GM18909 (cell line): ENCODE results near the gene SSNA1.

ENCODE experiments used
- ATAC-seq: cut with Tn5 transposase; IDR thresholded peaks from one replicate; pipeline ENCODE4 v1.9.1; 2021; ENCODE audit warnings: mild to moderate bottlenecking; ENCODE audit not compliant: unreplicated experiment, poor library complexity

The SSNA1 gene

DNA sequence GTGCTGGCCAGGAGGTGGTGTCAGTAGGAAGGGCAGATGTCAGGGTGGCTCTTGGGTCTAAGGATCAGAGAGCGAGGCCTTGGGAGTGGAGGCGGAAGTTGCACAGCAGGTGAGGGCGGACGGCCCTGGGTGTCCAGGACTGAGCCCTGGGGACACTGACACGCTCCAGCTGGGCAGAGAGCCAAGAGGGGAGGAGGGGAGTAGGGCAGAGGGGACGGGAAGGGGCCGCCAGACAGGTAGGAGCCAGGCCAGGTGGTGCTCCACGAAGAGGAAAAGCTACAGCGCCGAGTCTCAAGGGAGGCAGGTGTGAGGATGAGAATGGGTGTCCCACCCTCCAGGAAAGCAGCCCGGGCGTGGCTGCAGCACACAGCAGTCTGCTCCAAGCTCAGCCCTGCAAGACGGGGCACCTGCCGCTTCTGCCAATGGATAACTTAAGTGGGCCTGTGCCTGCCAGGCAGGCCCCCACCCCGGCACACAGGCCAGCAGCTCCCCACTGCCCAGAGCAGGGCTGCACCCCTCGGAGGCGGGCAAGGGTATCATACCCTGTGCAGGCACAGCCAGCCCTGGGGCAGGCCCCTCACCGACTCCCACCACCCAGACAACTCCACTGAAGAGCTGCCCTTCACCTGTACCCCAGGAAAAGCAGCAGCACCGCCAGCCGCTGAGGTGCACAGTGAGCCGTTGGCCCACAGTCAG, 7.2 kb downstream of the SSNA1 start:
- ATAC-seq = no peak

DNA sequence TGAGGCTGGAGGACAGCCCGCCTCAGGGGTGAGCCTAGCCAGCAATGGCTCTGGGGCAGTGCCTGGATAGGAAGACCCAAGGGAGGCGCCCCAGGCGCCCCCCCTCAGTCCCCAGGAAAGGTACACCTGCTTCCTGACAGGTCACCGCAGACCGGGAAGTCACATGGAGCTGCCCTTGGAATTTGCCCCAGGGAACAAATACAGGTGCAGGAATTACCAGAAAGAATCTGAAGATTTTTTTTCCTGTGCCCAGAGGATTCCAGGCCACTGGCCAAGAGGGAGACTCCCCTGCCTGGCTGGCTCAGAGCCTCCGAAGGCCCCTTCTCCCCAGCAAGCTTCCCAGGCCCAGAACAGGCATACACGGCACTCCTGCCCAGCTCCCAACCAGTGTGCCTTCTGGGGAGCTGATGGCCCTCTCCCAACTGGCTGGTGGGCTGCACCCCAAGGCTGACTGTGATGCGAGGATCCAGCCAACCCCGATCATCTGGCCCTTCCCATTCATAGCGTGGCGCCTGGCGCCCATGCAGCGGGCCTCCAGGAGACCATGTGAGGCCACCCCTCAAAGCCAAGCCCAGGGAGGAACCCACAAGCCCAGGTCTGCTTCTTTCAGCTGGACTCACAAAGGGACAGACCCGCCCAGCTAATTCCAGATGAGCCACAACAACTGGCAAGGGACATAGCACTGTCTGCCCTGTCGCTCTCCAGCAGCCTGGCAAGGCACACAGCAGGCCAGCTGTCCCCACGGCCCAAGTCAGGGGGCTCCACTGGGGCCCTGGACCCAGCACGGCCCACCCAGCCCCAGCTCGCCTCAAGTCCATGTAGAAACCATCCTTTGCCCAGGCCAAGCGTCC, 9.8 kb downstream of the SSNA1 start:
- no peak for ATAC-seq

DNA sequence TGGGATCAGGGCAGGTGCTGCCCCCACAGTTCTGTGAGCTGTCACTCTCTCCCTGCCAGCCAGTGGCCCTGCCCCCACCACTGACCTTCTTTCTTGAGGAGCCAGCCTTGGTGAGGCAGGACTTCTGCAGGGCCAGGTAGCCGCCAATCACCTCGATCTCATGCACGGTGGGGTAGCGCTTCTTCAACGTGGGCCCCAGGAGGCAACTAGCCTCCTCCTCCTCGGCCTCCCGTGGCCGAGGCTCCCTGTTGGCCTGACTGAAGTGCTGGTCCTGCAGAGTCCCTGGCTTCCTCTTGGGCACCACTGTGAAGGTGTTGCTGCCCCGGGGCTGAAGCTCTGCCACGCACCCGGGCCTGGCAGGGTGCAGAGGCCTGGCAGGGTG, 10.4 kb downstream of the SSNA1 start:
- no peak for ATAC-seq

DNA sequence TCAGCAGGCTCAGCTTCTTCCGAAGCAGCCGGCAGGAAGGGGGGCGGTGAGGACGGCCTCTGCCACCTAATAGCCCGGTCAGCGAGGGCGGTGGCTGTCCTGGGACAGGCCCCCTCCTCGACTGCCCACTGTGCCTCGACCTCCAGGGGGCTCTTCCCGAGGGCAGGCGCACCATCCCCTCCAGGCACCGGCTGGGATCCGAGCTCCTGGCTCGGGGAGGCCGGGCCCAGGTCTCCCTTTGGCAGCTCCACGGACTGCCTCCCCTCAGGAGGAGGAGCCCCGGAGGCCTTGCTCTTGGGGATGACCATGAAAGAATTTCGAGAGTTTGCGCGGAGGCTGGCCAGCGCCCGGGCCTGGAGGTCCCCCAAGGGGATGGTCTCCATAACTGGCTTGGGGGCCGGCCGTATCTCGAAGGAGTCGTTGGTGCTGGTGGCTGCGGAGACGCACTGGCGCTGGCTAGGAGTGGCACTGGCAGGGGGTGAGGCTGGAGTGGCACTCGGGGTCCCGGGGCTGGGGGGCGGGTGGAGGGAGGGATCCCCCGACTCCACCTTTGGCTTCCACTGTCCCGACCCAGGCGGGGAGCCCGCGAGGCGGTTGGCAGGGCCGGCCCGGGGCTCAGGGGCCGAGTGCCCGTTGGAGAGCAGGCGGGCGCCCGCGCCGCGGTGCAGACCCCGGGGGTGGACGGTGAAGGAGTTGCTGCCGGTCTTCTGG, 11.1 kb downstream of the SSNA1 start:
- ATAC-seq = no peak

DNA sequence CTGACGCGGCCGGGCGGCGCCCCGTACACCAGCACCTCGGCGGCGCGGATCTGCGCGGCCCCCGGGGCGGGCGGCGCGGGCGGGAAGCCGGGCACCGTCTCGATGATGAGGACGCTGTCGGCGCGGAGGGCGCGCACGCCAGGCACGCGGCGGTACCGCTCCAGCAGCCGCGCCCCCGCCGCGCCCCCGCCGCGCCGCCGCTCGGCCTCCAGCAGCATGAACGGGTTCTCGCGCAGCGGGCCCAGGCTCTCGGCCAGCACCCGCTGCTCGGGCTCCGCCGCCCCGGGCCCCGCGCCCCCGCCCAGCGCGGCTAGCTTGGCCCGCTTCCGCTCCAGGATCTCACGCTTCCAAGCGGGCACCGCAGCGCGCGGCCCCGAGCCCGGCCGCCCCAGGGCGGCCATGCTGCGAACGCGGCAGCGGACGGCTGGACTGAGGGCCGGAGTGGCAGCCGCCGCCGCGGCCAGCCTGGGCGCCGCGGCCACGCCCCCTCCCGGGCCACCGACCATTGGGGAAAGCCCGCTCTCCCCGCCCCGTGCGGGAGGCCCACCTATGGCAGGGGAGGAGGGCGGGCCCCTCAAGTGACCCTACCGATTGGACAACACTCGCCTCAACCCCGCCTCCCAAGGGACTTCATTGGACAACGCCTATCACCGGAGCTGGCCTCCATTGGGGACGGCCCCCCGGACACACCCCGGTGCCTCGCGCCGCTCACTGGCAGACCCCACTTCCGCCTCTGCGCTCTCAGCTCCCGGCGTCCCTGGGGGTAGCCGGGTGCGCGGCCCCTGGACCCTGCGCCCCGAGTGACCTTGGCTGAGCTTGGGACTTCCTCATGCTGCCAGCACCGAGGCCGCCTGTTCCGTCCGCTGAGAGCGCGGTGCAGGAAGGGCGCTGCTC, 12.1 kb downstream of the SSNA1 start, which contains the start of gene TPRN:
Gene TPRN (minus strand): TSS at position 431 of the 894 bp plus-strand sequence. CDS start 30 bp downstream, at position 401.
- ATAC-seq = peak; percentile 88

DNA sequence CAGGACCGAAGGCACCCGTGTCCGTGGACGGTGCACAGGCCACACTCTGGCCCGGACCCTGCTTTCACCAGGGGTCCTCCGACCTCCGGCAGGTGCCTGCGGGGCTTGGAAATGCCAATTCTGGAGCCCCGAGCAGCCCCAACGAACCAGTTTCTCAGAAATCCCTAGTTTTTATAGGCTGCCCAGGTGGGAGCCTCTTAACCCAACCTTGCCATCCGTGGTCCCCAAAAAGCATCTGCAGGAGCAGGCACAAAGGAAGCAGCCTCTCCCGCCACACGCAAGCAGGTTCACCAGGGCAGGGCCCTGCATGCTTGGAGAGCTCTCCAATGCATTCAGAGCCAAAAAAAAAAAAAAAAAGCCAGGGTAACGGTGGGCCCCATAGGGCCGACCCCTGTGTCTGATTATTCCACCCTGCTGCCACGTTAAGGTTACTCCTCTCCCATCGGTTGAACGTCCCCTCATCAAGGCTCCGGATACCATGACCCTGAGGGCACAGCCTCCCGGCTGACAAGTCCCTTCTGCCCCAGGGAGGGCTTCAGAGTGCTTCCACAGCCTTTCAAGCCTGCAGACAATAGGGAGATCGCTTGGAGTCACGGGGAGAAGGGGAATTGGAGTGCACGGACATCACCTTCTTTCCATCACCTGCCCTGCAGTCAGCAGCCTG, 12.9 kb downstream of the SSNA1 start:
- ATAC-seq = no peak

DNA sequence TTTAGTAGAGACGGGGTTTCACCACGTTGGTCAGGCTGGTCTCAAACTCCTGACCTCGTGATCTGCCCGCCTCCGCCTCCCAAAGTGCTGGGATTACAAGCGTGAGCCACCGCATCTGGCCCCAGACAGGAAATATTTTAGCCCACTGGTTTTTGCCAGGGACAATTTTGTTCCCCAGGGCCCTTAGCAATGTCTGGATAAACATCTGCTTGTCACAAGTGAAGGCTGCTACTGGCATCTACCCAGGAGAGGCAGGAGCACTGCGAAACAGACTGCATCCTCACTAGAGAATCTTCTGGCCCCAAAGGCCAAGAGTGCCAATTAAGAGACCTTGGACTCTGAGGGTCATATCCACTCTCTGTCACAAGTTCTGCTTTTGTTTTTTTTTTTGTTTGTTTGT, 14.5 kb downstream of the SSNA1 start:
- ATAC-seq = no peak

DNA sequence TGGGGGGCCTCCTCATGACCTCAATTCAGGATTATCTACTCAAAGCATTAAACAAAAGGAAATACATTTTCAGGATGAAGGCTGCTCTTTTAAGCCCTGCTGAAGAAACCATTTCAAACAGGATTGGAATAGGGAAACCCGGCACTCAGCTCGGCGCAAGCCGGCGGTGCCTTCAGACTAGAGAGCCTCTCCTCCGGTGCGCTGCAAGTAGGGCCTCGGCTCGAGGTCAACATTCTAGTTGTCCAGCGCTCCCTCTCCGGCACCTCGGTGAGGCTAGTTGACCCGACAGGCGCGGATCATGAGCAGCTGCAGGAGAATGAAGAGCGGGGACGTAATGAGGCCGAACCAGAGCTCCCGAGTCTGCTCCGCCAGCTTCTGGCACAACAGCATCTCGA, 16.3 kb downstream of the SSNA1 start:
- ATAC-seq = no peak

DNA sequence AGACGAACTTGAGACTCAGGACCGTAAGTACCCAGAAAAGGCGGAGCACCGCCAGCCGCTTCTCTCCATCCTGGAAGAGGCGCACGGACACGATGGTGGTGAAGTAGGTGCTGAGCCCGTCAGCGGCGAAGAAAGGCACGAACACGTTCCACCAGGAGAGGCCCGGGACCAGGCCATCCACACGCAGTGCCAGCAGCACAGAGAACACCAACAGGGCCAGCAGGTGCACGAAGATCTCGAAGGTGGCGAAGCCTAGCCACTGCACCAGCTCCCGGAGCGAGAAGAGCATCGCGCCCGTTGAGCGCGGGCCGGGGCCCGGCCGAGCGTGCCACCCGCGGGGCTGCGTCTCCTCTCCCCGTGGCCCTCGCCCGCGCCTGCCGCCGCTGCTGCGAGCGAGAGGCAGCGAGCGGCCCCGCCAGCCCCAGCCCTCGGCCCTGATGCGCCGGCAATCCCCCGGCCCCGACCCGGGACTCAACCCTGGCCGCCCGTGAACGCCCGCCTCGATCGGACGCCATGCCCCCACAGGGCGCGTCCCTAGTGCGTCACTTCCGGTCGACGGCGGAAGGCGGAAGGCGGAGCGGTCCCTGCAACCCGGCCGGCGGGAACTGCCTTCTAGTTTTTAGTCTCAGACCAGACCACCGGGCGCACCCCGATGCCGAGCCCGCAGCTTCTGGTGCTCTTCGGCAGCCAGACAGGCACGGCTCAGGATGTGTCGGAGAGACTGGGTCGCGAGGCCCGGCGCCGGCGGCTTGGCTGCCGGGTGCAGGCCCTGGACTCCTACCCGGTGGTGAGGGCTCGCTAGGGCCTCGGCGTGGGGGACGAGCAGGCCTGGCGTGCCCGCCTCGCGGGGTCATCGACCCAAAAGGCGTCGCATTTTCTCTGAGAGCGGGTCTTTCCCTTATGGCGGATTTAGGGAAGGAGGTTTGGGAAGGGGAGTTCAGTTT, 16.9 kb downstream of the SSNA1 start, which contains the start of the genes NDOR1 and TMEM203:
Gene NDOR1 (plus strand): TSS at position 575 of the 944 bp plus-strand sequence. CDS start 78 bp downstream, at position 653.
Gene TMEM203 (minus strand): TSS at position 523 of the 944 bp plus-strand sequence. CDS start 234 bp downstream, at position 289.
- peak; percentile 51 for ATAC-seq

DNA sequence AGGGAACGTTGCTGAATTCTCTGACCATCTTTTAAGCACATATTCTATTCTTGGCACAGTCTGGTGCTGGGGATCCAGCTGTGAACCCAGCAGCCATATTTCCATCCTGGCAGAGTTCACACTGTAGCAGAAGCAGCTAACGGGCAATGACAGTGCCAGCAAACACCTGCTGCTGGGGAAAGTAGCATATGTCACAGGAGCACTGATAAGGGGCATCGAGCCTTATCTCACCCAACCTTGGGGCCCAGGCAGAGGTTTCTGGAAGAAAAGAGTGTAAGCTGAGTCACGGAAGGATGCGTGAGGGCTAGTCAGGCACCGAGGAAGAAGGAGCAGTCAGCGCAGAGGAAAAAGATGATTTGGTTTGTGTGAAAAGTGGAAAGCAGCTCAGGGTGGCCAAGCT, 18.1 kb downstream of the SSNA1 start:
- ATAC-seq = no peak

DNA sequence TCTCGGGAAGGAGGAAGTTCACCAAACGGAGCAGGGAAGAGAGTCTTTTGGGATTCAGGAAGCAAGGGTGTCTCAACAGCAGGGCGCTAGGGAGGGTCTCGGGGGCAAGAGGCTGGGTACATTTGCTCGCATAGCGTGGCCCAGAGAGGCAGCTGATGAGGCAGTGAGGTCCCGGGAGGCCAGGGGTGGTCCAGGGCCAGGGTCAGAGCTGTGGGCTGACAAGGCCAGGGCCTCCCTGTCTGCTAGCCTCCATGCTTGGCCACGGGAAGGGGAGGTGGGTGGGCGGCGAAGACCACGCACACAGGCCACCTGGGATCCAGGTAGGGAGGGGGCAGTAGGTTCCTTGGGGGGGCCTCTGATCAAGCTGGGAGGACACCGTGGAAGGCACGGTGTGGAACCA, 23.1 kb downstream of the SSNA1 start:
- no peak for ATAC-seq

DNA sequence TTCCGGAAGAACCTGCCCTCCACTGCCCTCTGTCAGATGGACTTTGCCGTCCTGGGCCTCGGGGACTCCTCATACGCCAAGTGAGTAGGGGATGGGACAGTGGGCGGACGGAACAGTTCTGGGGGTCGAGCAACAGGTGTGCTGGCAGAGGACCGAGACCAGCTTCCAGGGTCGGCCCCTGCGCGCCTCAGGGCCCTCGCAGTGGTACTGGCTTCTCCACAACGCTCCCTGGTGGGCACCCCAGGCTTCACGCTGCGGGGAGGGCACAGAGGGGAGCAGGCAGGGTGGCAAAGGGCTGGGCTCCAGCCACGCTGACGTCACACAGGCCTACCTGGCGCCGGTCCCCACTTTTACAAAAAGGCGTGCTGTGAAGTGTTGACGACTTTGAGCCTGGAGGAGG, 24.0 kb downstream of the SSNA1 start:
- ATAC-seq = no peak

DNA sequence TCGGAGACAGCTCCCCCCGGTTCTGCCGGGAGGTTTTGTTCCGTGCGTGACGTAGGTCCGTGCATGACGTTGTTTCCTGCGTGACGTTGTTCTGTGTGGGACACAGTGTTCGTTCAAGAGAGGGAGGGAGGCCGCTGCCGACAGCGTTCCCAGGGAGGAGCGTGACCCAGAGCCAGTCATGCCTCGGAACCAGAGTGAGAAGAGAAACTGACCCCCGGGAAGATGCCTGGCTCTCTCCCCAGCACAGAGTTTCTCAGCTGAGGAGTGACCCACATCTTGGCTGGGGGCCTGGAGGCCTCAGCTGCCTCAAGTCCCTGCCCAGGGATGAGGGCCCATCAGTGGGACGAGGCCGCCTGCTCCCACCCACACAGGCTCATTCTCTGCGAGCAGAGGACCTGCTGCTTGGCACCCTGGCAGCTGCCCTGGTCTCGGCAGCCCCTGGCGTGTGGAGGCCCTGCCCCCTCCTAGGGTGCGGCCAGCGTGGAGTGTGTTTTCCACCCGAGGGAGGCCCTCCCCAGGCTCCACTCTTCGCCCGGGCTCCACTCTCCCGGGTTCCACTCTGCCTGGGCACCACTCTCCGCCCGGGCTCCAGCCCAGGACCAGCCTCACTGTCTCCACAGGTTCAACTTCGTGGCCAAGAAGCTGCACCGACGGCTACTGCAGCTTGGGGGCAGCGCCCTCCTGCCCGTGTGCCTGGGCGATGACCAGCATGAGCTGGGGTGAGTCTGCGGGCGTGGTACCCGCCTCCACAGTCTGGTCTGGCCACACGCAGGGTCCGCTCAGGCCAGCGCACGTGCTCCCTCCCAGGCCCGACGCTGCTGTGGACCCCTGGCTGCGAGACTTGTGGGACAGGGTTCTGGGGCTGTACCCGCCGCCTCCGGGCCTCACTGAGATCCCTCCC, 24.9 kb downstream of the SSNA1 start:
- ATAC-seq = no peak

DNA sequence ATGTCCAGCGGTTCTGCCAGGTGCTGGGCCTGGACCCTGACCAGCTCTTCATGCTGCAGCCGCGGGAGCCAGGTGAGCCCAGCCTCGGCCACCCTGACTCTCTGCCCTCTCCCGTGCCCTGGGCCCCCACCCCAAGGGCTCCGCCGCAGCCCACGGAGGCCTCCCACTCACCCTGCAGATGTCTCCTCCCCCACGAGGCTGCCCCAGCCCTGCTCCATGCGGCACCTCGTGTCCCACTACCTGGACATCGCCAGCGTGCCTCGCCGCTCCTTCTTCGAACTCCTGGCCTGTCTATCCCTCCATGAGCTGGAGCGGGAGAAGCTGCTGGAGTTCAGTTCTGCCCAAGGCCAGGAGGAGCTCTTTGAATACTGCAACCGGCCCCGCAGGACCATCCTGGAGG, 26.1 kb downstream of the SSNA1 start:
- ATAC-seq = no peak

DNA sequence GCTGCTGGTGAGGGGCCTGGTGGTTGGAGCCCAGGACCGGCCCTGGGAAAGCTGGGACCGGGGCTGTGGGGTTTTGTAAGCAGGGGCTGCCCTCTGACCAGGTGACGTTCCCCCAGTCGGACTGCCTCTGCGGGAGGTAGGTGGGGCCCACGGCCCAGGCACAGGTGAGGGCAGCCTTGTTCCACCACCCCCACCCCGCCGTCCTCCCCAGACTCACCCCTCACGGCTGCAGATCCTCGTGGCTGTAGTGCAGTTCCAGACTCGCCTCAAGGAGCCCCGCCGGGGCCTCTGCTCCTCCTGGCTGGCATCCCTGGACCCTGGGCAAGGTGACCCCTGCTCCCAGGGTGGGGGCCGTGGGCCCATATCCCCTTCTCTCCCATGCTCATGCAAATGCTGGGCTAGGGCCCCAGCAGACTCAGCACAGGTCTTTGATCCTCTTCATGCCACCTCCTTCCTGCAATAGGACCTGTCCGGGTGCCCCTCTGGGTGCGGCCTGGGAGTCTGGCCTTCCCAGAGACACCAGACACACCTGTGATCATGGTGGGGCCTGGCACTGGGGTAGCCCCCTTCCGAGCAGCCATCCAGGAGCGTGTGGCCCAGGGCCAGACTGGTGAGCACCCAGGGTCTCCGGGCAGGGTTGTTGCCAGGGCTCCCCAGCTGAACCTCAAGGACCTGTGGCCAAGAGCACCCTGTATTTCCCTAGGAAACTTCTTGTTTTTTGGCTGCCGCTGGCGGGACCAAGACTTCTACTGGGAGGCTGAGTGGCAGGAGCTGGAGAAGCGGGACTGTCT, 26.9 kb downstream of the SSNA1 start:
- no peak for ATAC-seq

DNA sequence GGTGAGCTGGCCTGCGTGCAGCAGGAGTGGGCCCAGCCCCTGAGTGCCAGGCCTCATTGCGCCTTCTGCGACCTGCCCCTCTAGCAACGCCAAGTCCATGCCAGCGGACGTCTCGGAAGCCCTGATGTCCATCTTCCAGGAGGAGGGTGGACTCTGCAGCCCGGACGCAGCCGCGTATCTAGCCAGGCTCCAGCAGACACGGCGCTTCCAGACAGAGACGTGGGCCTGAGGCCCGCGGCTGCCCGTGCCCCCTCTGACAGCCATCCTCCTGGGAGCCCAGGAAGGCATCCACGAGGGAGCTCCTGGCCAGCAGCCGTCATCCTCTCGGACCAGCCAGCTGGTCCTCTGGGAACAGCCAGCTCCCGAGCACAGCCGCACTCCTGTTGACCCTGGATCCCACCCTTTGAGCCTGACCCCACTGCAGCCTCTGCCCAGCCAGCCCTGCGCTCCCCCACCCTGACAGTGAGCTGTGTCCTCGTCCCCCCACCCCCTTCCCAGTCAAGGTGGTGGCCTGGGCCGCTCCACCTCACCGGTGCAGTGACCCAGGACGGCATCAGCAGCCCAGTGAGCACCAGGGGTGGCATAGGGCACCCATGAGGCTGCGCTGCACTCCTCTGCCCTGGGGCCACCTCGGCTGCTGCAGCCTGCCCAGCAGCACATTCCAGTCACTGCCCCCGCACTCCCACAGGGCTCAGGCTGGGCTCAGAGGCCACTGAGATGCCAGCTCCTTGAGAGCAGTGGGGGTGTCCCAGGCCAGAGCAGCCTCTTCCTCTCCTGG, 27.9 kb downstream of the SSNA1 start:
- no peak for ATAC-seq
